HepG2 (cell line): Measurements from ENCODE around the gene EIF5. TPM values are rescaled to one million over a fixed set of nuclear protein-coding genes. Genes with fewer than 3 reads are reported as not detected.

ENCODE experiments used
- ATAC-seq: fragments of 200-7000 bp; cut with Tn5 transposase; 3 replicates; pipeline ENCODE4 v1.9.1; 2020; ENCODE audit warnings: mild to moderate bottlenecking, moderate library complexity
- BruUV-seq: library from RNA; stranded (reverse); fragments of 400-500 nt; replicated peaks from 2 replicates; lab custom pipeline; 2021; lab: Mats Ljungman, UMichigan
- CTCF ChIA-PET: fragments of 300-600 bp; formaldehyde crosslinking; extraction: SDS; loops from one replicate; lab custom pipeline; 2021; ENCODE audit warnings: low total read pairs, inconsistent platforms, low intra/inter-chr PET ratio; lab: Yijun Ruan, JAX
- POLR2A ChIA-PET: fragments of 350-600 bp; sonication (Branson Sonifier 250); formaldehyde crosslinking; loops from one replicate; lab custom pipeline; 2020; ENCODE audit warnings: antibody characterized with exemption, inconsistent platforms; lab: Yijun Ruan, JAX
- DNase-seq: peaks from one replicate; pipeline ENCODE4 v3.0.0-alpha.2; 2015; ENCODE audit warnings: low spot score
- FAIRE-seq: peaks from 3 replicates; lab custom pipeline; 2011; peaks lifted over from hg19 to GRCh38; lab: Jason Lieb, UNC
- H2AFZ ChIP-seq: one replicate; pipeline ENCODE4 v1.6.1; 2011; ENCODE audit warnings: low read length, inconsistent platforms
- H3K27ac ChIP-seq: fragments of 300-600 bp; 3 replicates; pipeline ENCODE4 v1.8.0; 2011; ENCODE audit warnings: mixed run types, mild to moderate bottlenecking, mixed read lengths, low read length, inconsistent platforms; ENCODE audit not compliant: insufficient read depth; ENCODE audit errors: extremely low read length
- H3K27me3 ChIP-seq, 2 experiments: fragments of 200-600 bp in 1 of 2; 2 replicates in 1 of 2; 3 replicates in 1 of 2; pipeline versions ENCODE4 v1.6.0 to v1.8.0; 2011; ENCODE audit warnings: low read length in 2 of 2, mild to moderate bottlenecking in 2 of 2, moderate library complexity in 2 of 2, inconsistent platforms in 1 of 2; ENCODE audit not compliant: insufficient read depth in 2 of 2, control insufficient read depth in 1 of 2
- H3K36me3 ChIP-seq, 2 experiments: fragments of 200-600 bp in 1 of 2; replicated peaks in 1 of 2; 2 replicates in 1 of 2; 3 replicates in 1 of 2; pipeline versions ENCODE4 v1.5.1 to v1.8.0; 2011; ENCODE audit warnings: low read length in 2 of 2, inconsistent platforms in 1 of 2; ENCODE audit not compliant: insufficient read depth in 2 of 2, control insufficient read depth in 1 of 2
- H3K4me1 ChIP-seq: 2 replicates; pipeline ENCODE4 v1.5.1; 2012; ENCODE audit warnings: low read length, inconsistent platforms; ENCODE audit not compliant: insufficient read depth
- H3K4me2 ChIP-seq: 2 replicates; pipeline ENCODE4 v1.6.0; 2011; ENCODE audit warnings: low read depth, low read length, inconsistent platforms
- H3K4me3 ChIP-seq, 3 experiments: fragments of 200-600 bp in 1 of 3; sonication (generic), shearing (Covaris generic) in 1 of 3; replicated peaks in 1 of 3; 2 replicates each; pipeline ENCODE4 v1.5.1; 2011 to 2016; ENCODE audit warnings: low read length in 3 of 3, inconsistent platforms in 2 of 3, low read depth in 2 of 3, mild to moderate bottlenecking in 2 of 3, control low read depth in 1 of 3, mixed read lengths in 1 of 3; ENCODE audit not compliant: insufficient read depth in 1 of 3
- H3K79me2 ChIP-seq: one replicate; pipeline ENCODE4 v1.6.1; 2011; ENCODE audit warnings: low read length, inconsistent platforms; ENCODE audit not compliant: insufficient read depth
- H3K9ac ChIP-seq: 2 replicates; pipeline ENCODE4 v1.6.0; 2011; ENCODE audit warnings: mild to moderate bottlenecking, low read depth, low read length, inconsistent platforms; ENCODE audit not compliant: insufficient read depth
- H3K9me3 ChIP-seq: 2 replicates; pipeline ENCODE4 v1.5.1; 2012; ENCODE audit warnings: mild to moderate bottlenecking, low read length
- H4K20me1 ChIP-seq: 2 replicates; pipeline ENCODE4 v1.6.0; 2011; ENCODE audit warnings: inconsistent platforms, mild to moderate bottlenecking, low read length, moderate library complexity; ENCODE audit not compliant: insufficient read depth
- ADNP ChIP-seq: sonication (generic); formaldehyde crosslinking; IDR thresholded peaks from 2 replicates; pipeline ENCODE4 v1.4.0; 2020; ENCODE audit warnings: missing genetic modification reagents
- ARID2 ChIP-seq: sonication (generic); formaldehyde crosslinking; IDR thresholded peaks from 2 replicates; pipeline ENCODE4 v1.8.1; 2022; ENCODE audit warnings: mild to moderate bottlenecking, missing genetic modification reagents, borderline replicate concordance
- CEBPZ ChIP-seq: IDR thresholded peaks from 2 replicates; pipeline ENCODE4 v1.6.1; 2012; ENCODE audit warnings: low read length, improper control_type of control experiment
- FOXA1 ChIP-seq, 2 experiments: fragments of 450-650 bp in 1 of 2; sonication (generic) in 1 of 2; formaldehyde crosslinking in 1 of 2; IDR thresholded peaks; 2 replicates each; pipeline versions ENCODE4 v1.4.0 to v1.6.1; 2016 to 2020; ENCODE audit warnings: missing genetic modification reagents in 1 of 2
- MBNL3 ChIP-seq: fragments of 250-450 bp; sonication (Bioruptor Pico); conservative IDR thresholded peaks from 2 replicates; pipeline ENCODE4 v1.8.0; 2022; ENCODE audit warnings: mild to moderate bottlenecking, inconsistent platforms
- NR0B2 ChIP-seq: sonication (generic); formaldehyde crosslinking; IDR thresholded peaks from 2 replicates; pipeline ENCODE4 v1.4.0; 2020; ENCODE audit warnings: mild to moderate bottlenecking, missing genetic modification reagents
- PITX1 ChIP-seq: sonication (generic); formaldehyde crosslinking; IDR thresholded peaks from 2 replicates; pipeline ENCODE4 v1.5.1; 2020; ENCODE audit warnings: mild to moderate bottlenecking, missing genetic modification reagents
- SPEN ChIP-seq: sonication (generic); formaldehyde crosslinking; IDR thresholded peaks from 2 replicates; pipeline ENCODE4 v1.5.1; 2020; ENCODE audit warnings: low read depth, mild to moderate bottlenecking, missing genetic modification reagents
- ZBTB8A ChIP-seq: sonication (generic); formaldehyde crosslinking; IDR thresholded peaks from 2 replicates; pipeline ENCODE4 v1.4.0; 2020; ENCODE audit warnings: mild to moderate bottlenecking, low read depth, missing genetic modification reagents, borderline replicate concordance
- ZNF234 ChIP-seq: sonication (generic); formaldehyde crosslinking; conservative IDR thresholded peaks from 2 replicates; pipeline ENCODE4 v1.5.1; 2020; ENCODE audit warnings: mild to moderate bottlenecking, missing genetic modification reagents
- ZNF253 ChIP-seq: sonication (generic); formaldehyde crosslinking; IDR thresholded peaks from 2 replicates; pipeline ENCODE4 v1.8.0; 2022; ENCODE audit warnings: mild to moderate bottlenecking, missing genetic modification reagents, borderline replicate concordance
- WGBS: methylation state at CpG from one replicate; pipeline ENCODE4 v1.1.6; 2017; ENCODE audit warnings: low lambda C conversion rate; 5-methylcytosine and 5-hydroxymethylcytosine counted together
- in situ Hi-C: cut with HindIII; loops from 2 replicates; pipeline ENCODE4 v1.10.0; 2017; ENCODE audit warnings: low pct_unique_long_range_greater_than_20kb; ENCODE audit not compliant: extremely low pct_ligation_motif_present
- intact Hi-C: fragments of 100-400 bp; cut with micrococcal nuclease; formaldehyde crosslinking; loops from one replicate; pipeline ENCODE4 v1.10.0; 2022; ENCODE audit not compliant: unreplicated experiment
- polyA plus RNA-seq, 8 experiments: library from polyadenylated mRNA; depleted of rRNA in 3 of 8; stranded (reverse) in 7 of 8; unstranded in 1 of 8; fragments of >200 nt; fragmentation: Illumina TruSeq in 4 of 8; extraction: Trizol in 4 of 8; gene quantifications; 2 replicates each; pipeline versions ENCODE4 v1.2.1 to v1.2.3, GENCODE V29; 2011 to 2016; ENCODE audit warnings: low read depth in 4 of 8, missing spikeins in 1 of 8, mixed read lengths in 1 of 8; ENCODE audit not compliant: insufficient read depth in 1 of 8
- total RNA-seq, 5 experiments: library from RNA; depleted of rRNA; stranded (reverse); fragments of >200 nt; fragmentation: Illumina TruSeq; extraction: Trizol; gene quantifications; 2 replicates each; pipeline ENCODE4 v1.2.3, GENCODE V29; 2016; ENCODE audit warnings: low read depth in 1 of 5

Gene EIF5
- total and polyA plus RNA-seq, 2 of the 13 experiments (the other 11 are each of a cell fraction or from before 2014, with no cell fraction given): 189 to 281 TPM

- no peak for TF ChIP-seq FOXA1 (IDR thresholded peaks at IDR 0.05)
- no peak for TF ChIP-seq FOXA1 (CRISPR knock-in tag; IDR thresholded peaks at IDR 0.05)
- no peak for TF ChIP-seq ADNP (CRISPR knock-in tag)
- no peak for TF ChIP-seq PITX1
These were observed 16.8 kb upstream of the EIF5 start (continued) for GRCh38 chr14:103317251-103317650.

GRCh38 chr14:103317976-103318580 is 16.0 kb upstream of the EIF5 start:
- no peaks in the 10 kb centered on the region for H4K20me1 ChIP-seq
- H3K4me2 ChIP-seq: no peak overlapping the region
- H3K36me3 ChIP-seq: no peaks in the 10 kb centered on the region
- no peaks in the 10 kb centered on the region for H3K9me3 ChIP-seq
- H3K9ac ChIP-seq: no peak overlapping the region
- ChIA-PET POLR2A (interaction anchor here (1.0 kb wide), 1 partner anchor 16 kb away, joined by 3 read pairs; the partner anchor contains the start of gene EIF5), CTCF (no interaction called here)
- no TSS peak for BruUV-seq
- H3K4me3 ChIP-seq: no peak overlapping the region
- WGBS: 35% methylated on average over 6 of the region's 10 CpGs
- H3K27ac ChIP-seq: no peak overlapping the region
- no peaks in the 10 kb centered on the region for H3K79me2 ChIP-seq
- H2AFZ ChIP-seq: no peak overlapping the region
- ATAC-seq: no peak
- no peak for DNase-seq
- TF ChIP-seq CEBPZ (no peak), MBNL3 (no peak), SPEN (no peak), ZBTB8A (CRISPR knock-in tag) (no peak), ZNF234 (CRISPR knock-in tag) (no peak), NR0B2 (CRISPR knock-in tag) (no peak), ZNF253 (CRISPR knock-in tag) (no peak), ARID2 (CRISPR knock-in tag) (no peak)
- peaks cover 1 to 5% of the 10 kb centered on the region in 2 experiments; a peak in 2 of 5 replicates for H3K27me3 ChIP-seq
- intact Hi-C loops (no loop called here), in situ Hi-C loops (no loop called here)
- H3K4me1 ChIP-seq: peaks cover 35% of the 10 kb centered on the region
- FAIRE-seq: no peak
